HG03064 (cell line): ENCODE measurements around the gene KLK14.

Experiments used
- ATAC-seq: cut with Tn5 transposase; IDR thresholded peaks from one replicate; pipeline ENCODE4 v1.9.1; 2021; ENCODE audit warnings: low read depth; ENCODE audit not compliant: unreplicated experiment

The KLK14 gene

DNA sequence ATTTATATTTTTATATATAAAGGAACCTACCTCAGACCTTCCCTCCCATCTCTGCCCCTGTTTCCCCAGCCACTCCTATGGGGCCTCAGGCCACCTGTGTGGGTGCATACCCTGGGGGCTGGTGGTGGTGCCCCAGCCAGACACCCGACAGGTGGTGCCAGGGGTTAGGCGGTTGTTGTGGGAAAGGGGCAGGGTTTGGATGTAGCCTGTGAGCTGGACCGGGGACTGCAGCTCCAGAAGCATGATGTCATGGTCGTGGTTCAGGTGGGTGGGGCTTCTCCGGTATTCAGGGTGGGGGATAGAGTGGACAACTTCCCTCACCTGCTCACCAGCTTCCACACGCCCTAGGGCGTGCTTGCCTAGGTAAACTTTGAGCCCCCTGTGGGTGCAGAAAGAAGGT is 23.0 kb downstream of the KLK14 start:
- ATAC-seq: no peak

DNA sequence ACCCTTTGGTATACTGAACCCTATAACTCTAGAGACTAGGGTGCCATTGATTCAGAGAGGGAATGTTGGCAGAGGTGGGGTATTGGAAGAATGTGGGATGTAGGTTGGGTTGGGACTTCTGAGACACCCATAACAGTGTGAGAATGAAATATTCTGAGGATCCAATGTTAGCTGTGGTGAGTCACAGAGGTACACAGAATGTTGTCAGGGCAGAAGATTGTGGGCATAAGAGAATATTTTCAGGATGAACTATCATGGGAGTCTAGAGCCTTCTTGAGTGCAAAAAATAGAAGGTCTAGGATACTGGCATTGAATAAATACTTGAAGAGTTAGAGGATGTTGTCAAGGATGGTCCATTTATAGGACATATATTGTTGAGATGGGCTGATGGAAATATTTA is 26.8 kb downstream of the KLK14 start:
- no peak for ATAC-seq

DNA sequence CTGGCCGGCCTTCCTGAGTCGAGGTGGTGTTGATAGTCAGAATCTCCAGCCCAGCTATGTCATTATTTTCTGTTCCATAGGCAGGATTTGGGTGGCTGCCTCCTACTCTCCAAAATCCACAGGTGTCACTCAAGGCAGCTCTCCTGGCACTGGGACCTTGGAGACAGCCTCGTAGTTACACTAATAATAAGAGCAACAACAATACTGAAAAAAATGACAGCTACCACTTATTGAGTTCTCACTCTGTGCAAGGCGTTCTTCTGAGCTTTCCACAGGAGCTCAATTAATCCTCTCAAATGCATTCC is 35.7 kb downstream of the KLK14 start:
- no peak for ATAC-seq

DNA sequence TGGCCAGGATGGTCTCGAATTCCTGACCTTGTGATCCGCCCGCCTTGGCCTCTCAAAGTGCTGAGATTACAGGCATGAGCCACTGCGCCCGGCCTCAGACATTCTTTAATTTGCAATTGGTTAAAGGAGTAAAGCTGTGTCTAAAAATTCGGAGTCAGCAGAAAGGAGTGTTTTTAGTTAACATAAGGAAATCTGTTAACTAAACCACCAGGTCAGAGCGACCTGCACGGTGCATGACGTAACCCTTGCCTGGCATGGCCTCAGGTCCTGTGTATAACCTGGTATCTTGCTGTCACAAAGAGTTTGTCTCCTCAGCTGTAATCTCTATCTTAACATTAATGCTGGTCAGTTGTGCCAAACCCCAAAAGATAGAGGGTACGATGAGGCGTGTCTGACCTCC is 38.4 kb downstream of the KLK14 start:
- ATAC-seq: no peak

DNA sequence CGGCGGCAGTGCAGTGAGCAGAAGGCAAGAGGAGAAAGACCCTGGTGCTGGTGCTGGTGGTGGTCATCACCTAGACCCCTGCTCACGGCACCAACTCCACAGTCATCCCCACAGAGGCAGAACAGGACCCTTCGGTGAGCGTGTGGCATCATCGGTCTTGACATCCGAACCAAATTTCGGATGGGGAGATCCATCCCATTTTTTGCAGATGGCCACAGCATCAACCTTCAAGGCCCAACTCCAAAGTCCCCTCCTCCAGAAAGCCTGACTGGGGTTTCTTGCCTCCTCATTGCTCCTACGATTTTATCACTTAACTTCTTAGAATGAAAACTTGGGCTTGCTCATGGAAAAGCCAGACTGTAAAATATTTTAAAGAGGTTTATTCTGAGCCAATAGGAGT is 39.2 kb downstream of the KLK14 start:
- no peak for ATAC-seq

DNA sequence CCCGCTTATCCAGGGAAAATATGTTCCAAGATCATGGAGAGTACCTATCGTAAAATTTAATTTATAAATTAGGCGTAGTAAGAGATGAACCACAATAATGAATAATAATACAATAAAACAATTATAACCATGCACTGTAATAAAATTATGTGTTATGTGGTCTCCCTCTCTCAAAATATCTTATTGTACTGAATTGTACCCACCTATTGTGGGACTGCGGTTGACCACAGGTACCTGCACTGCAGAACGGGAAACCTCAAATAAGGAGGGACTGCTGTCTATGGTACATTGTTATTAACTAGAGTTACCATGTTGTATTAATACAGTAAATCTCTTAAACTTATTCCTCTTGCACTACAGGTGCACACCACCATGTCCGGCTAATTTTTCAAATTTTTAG is 42.5 kb downstream of the KLK14 start:
- ATAC-seq: no peak

DNA sequence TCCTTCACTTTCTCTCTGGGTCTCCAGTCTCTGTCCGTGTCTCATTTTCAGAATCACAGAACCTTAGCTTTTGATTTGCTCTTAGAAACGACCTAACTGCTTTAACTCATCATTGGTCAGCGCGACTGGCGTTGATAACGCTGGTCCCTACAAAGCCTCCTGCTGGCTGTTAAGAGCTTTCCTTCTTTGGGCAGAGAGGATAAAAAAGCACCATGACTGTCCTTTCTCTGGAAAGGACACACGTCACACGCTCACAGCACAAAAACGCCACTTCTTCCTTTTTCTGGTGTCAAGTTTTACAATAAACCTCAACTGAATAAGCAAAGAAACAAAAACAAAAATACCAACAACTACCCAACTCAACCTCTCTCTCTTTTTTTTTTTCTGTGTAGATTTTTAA is 46.2 kb downstream of the KLK14 start:
- no peak for ATAC-seq

DNA sequence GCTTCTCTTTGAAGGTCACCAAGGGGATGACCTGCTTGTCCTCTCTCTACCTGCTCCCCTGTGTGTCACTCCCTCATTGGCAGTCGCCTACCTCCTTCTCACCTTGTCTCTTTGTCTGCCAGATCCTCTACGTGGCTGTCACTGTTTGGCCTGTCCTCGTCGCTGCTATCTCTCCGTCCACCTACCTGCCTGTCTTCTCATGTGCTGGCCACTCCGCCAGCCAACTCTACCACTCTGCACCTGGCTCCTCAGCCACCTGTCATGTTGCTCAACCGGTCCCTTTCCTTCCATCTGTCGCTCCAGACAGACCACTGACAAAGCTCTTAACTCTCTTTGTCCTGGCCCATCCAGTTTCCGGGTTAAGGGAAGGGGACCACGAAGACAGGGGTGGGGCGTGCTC is 48.0 kb downstream of the KLK14 start, which contains the start of gene KLK12:
Gene KLK12 (minus strand): TSS at position 299 of the 400 bp plus-strand sequence. CDS start 381 bp downstream, outside the sequence.
- ATAC-seq: no peak

DNA sequence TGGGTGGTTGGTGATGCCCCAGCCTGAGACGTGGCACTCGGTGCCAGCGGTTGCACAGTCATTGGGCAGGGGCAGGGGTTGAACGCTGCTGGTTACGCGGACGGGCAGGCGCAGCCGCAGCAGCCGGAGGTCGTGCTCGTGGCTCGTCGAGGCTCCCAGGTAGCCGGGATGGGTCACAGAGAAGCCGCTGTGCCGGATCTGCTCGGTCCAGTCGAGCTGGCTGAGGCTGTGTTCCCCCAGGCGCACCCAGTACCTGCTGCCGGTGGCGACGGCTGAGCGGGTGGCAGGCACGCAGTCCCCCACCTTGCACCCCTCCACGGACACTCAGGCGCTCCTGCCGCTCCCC is 50.8 kb downstream of the KLK14 start:
- ATAC-seq: no peak

DNA sequence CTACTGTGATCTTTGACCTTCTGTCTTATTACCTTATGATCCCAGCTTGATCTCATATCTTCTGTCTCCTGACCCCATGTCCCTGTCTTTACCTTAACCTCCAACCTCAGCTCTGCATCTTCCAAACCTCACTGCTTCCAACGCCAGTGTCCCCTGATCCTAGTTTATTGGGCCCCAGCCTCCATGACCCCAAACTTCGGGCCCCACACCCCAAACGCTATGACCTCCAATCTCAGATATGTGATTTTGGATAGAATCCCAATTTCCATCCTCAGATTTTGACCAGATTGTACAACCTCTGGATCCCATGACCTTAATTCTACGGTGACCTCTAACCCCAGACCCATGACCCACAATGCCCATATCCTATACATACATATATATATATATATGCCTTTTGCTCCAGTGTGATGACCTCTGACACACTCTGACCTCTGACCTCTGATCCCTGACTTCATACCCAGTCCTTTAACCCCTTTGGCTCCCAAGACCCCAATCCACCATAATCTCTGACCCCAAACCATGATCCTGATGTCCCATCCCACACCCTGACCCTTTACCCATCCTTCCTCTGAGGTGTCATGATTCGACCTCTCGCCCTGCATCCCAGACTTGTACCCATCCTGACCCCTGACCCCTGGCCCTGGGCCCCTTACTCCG is 51.3 kb downstream of the KLK14 start:
- no peak for ATAC-seq

DNA sequence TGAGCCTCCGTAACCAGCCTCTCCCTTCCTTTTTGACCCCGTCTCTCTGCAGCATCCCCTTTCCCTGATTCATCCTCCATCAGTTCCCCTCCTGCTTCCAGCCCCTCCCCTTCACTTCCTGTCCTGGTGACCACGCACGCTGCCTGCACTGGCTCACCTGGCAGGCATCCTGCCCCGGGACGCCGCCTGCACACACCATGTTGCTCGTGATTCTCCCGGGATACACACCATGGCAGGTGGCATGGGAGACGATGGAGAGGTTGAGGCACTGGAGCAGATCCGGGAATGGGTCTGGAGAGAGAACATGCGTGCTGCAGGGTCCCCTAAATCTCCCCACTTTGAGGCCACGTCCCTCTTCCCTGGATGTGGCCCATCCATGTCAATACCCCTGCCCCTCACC is 52.1 kb downstream of the KLK14 start:
- no peak for ATAC-seq

DNA sequence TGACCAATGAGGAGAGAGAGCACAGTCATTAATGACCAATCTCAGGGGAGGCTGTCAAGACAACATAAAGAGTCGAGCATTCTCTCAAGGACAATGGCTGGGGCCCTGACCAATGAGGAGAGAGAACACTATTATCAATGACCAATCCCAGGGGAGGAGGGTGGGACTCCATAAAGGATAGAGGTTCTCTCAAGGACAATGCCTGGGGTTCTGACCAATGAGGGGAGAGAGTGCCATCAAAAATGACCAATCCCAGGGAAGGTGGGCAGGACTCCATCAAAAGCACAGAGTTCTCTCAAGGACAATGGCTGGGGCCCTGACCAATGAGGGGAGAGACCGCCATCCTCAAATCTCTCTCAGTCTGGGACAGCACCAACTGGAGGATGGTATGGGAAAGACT is 53.0 kb downstream of the KLK14 start:
- no peak for ATAC-seq
